ENCODE data around the gene TWIST2. TPM values are rescaled to one million over a fixed set of nuclear protein-coding genes. Genes with fewer than 3 reads are reported as not detected.

TWIST2 gene
- polyA plus RNA-seq, 1 donor, result 4.9 TPM

DNA sequence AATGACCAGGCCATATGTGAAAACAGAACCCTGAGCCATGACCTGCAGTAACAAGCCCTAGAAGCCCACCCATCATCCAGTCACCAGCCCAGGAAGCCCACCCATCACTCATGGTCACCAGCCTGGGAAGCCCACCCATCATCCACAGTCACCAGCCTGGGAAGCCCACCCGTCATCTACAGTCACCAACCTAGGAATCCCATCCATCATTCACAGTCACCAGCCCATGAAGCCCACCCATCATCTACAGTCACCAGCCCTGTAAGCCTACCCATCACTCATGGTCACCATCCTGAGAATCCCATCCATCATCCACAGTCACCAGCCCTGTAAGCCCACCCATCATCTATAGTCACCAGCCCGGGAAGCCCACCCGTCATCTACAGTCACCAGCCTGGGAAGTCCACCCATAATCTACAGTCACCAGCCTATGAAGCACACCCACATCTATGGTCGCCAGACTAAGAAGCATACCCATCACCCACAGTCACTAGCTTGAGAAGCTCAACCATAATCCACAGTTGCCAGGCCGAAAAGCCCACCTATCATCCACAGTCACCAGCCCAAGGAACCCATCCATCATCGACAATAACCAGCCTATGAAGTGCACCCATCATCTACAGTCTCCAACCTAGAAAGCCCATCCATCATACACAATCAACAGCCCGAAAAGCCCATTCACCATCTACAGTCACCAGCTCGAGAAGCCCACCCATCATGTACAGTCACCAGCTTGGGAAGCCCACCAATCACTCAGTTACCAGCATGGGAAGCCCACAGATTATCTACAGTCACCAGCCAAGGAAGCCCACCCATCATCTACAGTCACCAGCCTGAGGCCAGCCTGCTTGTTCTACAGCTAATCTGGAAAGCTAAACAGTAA, 91.9 kb downstream of the TWIST2 start:
- Histone ChIP-seq H3K36me3 (ENCODE audit: control insufficient read depth, insufficient read depth, low read length) (no peaks in the 10 kb centered on the region), H3K4me3 (ENCODE audit: low read length) (no peak overlapping the region), H3K4me1 (ENCODE audit: control insufficient read depth, insufficient read depth, low read length) (no peaks in the 10 kb centered on the region), H3K9me3 (ENCODE audit: control insufficient read depth, low read depth, low read length) (no peaks in the 10 kb centered on the region), H3K27me3 (ENCODE audit: control insufficient read depth, insufficient read depth, low read length) (no peaks in the 10 kb centered on the region), H3K27ac (ENCODE audit: low read length) (no peak overlapping the region)
- no CpG with 5 or more reads among the region's 8 CpGs for WGBS (ENCODE audit: insufficient coverage, low lambda C conversion rate)
- no peak for DNase-seq

DNA sequence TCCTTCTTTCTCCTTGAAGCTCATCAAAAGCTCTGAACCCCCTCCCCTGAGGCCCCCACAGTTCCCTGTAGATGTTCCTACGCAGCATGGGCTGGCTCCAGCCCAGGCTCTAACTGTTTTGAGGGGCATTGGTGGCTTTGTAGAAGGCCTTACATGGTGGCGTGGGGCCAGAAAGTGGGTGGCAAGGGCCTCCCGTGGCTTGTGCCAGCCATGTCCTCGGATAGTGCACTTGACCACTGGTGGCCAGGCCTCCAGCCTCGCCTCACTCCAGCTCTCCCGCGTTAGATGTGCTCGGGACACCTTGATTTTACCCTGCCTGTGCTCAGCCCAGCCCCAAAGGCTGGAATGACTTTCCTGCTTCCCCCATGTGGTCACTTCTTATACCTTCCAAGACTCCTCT, 92.9 kb downstream of the TWIST2 start:
- WGBS (ENCODE audit: insufficient coverage, low lambda C conversion rate), result no CpG with 5 or more reads among the region's 8 CpGs
- no peaks in the 10 kb centered on the region for H3K4me1 ChIP-seq (ENCODE audit: control insufficient read depth, insufficient read depth, low read length)
- H3K9me3 ChIP-seq (ENCODE audit: control insufficient read depth, low read depth, low read length), result no peaks in the 10 kb centered on the region
- no peak overlapping the region for H3K27ac ChIP-seq (ENCODE audit: low read length)
- H3K27me3 ChIP-seq (ENCODE audit: control insufficient read depth, insufficient read depth, low read length), result no peaks in the 10 kb centered on the region
- H3K36me3 ChIP-seq (ENCODE audit: control insufficient read depth, insufficient read depth, low read length), result no peaks in the 10 kb centered on the region
- no peak overlapping the region for H3K4me3 ChIP-seq (ENCODE audit: low read length)
- DNase-seq, result no peak

DNA sequence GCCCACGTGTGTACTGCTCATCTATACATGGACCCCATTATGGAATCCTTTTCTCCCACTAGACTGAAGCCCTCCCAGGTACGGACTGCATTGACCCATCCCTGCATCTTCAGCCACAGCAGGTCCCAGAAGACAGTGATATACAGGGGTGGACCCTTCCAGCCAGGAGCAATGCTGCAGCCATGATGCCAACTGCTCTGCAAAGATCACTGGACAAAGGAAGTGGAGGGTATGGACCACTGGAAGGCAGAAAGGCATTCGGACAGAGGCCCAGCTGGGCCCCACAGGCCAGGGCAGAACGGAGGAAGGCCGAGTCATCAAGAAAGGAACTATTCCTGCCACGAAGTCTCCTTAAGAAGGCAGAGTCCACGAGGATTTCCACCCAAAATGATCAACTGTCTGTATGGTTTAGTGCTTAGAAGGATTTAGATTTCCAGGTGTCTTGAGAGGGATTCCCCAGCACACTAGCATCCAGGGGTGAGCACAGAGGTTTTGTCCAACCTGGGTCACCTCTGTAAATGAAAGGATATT, 93.4 kb downstream of the TWIST2 start:
- H3K36me3 ChIP-seq (ENCODE audit: control insufficient read depth, insufficient read depth, low read length), result no peaks in the 10 kb centered on the region
- no peaks in the 10 kb centered on the region for H3K4me1 ChIP-seq (ENCODE audit: control insufficient read depth, insufficient read depth, low read length)
- H3K4me3 ChIP-seq (ENCODE audit: low read length), result no peak overlapping the region
- no peaks in the 10 kb centered on the region for H3K9me3 ChIP-seq (ENCODE audit: control insufficient read depth, low read depth, low read length)
- DNase-seq, result no peak
- no peak overlapping the region for H3K27ac ChIP-seq (ENCODE audit: low read length)
- no peaks in the 10 kb centered on the region for H3K27me3 ChIP-seq (ENCODE audit: control insufficient read depth, insufficient read depth, low read length)
- no CpG with 5 or more reads among the region's 7 CpGs for WGBS (ENCODE audit: insufficient coverage, low lambda C conversion rate)

DNA sequence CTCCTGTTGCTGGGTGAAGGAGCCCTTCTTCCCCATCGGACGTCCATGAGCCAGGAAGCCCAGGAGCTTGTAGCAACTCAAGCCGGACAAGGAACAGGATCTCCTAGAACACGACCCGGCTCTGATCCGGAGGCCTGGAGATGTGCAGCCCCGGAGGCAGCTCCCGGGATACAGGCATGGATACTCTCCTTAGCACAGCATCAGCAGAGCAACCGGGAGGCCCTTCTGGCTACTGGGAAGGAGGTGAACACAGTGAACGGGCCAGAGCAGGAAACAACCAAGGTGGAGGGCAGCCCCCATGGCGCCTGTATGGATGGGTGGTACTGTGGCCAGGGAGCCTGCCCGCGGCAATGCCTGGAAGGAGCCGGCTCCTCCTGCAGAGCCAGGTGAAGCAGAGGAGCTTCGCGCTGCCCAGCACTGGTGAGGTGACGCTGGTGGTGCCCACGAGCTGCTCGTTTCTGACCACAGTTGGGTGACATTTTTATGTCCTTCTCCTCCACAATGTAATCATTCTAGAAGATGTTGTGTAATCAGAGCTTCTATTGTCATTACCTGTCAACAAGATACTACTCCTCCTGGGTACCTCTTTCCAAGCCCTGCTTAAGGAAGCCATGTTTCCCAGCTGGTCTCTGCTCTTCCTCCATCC, 94.3 kb downstream of the TWIST2 start:
- WGBS (ENCODE audit: insufficient coverage, low lambda C conversion rate), result no CpG with 5 or more reads among the region's 19 CpGs
- no peak overlapping the region for H3K27ac ChIP-seq (ENCODE audit: low read length)
- no peaks in the 10 kb centered on the region for H3K4me1 ChIP-seq (ENCODE audit: control insufficient read depth, insufficient read depth, low read length)
- no peaks in the 10 kb centered on the region for H3K9me3 ChIP-seq (ENCODE audit: control insufficient read depth, low read depth, low read length)
- no peaks in the 10 kb centered on the region for H3K36me3 ChIP-seq (ENCODE audit: control insufficient read depth, insufficient read depth, low read length)
- no peak overlapping the region for H3K4me3 ChIP-seq (ENCODE audit: low read length)
- no peaks in the 10 kb centered on the region for H3K27me3 ChIP-seq (ENCODE audit: control insufficient read depth, insufficient read depth, low read length)
- DNase-seq, result no peak

DNA sequence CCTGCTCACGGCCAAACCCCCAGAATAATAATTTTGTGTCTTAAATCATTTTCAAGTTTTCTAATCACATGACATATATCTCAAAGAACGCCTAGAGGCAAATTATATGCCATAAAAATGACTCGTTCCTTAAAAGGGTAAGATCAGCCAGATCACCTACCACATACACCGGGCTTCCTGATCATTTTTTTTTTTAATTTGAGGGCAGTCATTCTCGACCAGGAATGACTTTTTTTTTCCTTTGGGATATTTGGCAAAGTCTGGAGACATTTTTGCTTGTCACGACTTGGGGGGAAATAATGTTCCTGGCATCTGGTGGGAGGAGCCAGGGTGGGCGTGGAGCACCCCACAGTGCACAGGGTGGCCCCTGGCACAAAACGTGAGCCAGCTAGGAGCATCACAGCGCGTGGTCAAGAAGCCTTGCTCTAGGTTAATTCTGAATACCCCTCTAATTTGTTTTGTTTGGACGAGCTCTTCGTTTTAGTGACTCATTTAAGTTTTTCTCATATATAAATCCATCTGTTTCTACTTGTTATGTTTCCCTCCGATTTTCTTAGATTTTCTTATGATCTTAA, 94.9 kb downstream of the TWIST2 start:
- WGBS (ENCODE audit: insufficient coverage, low lambda C conversion rate), result 60% methylated on average over 3 of the region's 13 CpGs
- H3K27ac ChIP-seq (ENCODE audit: low read length), result no peak overlapping the region
- H3K27me3 ChIP-seq (ENCODE audit: control insufficient read depth, insufficient read depth, low read length), result no peaks in the 10 kb centered on the region
- no peaks in the 10 kb centered on the region for H3K36me3 ChIP-seq (ENCODE audit: control insufficient read depth, insufficient read depth, low read length)
- no peaks in the 10 kb centered on the region for H3K4me1 ChIP-seq (ENCODE audit: control insufficient read depth, insufficient read depth, low read length)
- no peak for DNase-seq
- H3K4me3 ChIP-seq (ENCODE audit: low read length), result no peak overlapping the region
- H3K9me3 ChIP-seq (ENCODE audit: control insufficient read depth, low read depth, low read length), result no peaks in the 10 kb centered on the region

GRCh38 chr2:238943338-238944067, 95.6 kb downstream of the TWIST2 start:
- DNase-seq, result no peak
- WGBS (ENCODE audit: insufficient coverage, low lambda C conversion rate), result no CpG with 5 or more reads among the region's 14 CpGs
- no peaks in the 10 kb centered on the region for H3K9me3 ChIP-seq (ENCODE audit: control insufficient read depth, low read depth, low read length)
- H3K4me1 ChIP-seq (ENCODE audit: control insufficient read depth, insufficient read depth, low read length), result no peaks in the 10 kb centered on the region
- no peaks in the 10 kb centered on the region for H3K27me3 ChIP-seq (ENCODE audit: control insufficient read depth, insufficient read depth, low read length)
- no peak overlapping the region for H3K4me3 ChIP-seq (ENCODE audit: low read length)
- no peak overlapping the region for H3K27ac ChIP-seq (ENCODE audit: low read length)
- no peaks in the 10 kb centered on the region for H3K36me3 ChIP-seq (ENCODE audit: control insufficient read depth, insufficient read depth, low read length)

DNA sequence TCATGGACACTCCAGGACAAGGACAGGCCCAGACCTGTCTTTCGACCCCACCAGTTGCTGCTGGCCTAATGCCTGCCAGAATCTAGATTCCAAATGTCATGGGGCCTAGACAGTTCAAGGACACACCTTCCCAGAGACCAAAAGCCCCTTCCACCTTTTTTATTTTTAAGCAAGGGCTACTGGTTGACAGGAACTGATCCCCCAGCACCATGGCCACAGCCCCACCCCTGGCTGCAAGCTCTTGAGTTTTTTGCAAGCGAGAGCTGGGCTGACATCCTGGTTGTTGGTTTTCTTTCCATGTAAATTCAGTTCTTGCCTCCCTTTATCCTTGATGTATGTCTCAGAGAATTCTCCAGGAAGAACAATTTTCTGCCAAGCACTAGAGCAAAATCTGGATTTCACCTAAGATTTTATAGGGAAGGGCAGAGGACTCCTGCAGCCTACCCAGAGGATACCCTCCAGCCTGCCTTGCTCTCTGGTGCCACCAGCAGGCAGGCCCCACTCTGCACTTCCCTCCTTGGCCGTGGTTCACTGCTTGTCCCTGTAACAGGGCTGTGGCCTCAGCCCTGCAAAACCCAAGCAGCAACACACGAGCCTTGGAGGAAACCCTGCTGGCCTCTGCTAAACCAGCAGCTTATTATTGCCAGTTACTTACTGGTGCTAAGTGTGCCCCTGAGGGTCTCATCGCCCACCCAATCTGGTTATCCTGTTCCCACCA, 97.7 kb downstream of the TWIST2 start:
- no peaks in the 10 kb centered on the region for H3K36me3 ChIP-seq (ENCODE audit: control insufficient read depth, insufficient read depth, low read length)
- H3K27ac ChIP-seq (ENCODE audit: low read length), result no peak overlapping the region
- DNase-seq, result no peak
- no peaks in the 10 kb centered on the region for H3K9me3 ChIP-seq (ENCODE audit: control insufficient read depth, low read depth, low read length)
- H3K4me3 ChIP-seq (ENCODE audit: low read length), result no peak overlapping the region
- WGBS (ENCODE audit: insufficient coverage, low lambda C conversion rate), result no CpG with 5 or more reads among the region's 5 CpGs
- H3K27me3 ChIP-seq (ENCODE audit: control insufficient read depth, insufficient read depth, low read length), result no peaks in the 10 kb centered on the region
- no peaks in the 10 kb centered on the region for H3K4me1 ChIP-seq (ENCODE audit: control insufficient read depth, insufficient read depth, low read length)

DNA sequence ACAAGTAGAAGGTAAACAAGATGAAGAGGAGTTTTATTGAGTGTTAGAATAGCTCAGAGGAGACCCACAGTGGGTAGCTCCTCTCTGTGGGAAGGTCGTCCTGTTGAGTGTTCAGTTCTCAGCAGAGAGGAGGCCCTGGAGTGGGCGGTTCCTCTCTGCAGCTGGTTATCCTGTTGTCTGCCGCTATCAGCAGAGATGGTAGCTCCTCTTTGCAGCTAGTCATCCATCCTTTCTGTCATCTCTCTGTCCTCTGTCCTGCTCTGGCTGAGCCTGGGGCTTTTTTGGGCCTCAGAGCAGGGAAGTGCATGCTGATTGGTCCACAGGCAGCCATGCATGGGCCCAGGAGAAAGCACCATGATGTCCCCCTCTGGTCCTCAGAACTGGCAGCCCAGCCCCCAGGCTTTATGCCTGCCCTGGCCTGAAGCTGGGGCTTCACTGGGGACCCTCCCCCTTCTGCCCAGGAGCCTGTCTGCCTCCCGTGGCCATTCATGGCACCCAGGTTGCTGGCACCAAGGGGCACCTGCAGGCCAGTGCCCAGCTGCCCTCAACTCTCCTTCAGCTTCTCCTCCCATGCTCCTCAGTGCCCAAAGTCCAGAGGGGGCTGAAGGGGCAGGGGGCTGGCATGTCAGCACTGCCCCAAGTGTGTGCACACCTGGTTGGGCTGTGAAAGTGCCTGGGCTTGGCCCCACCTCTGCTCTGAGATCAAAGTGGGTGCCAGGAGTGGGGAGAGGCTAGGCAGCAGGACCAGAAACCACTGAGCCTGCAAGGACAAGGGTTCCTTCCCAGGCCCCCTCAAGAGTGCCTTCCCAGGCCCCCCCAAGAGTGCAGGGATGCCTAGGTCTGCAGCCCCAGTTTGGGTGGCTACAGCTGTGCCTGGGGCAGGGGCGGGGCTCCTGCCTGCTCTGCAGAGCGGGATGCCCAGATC, 98.7 kb downstream of the TWIST2 start:
- H3K4me1 ChIP-seq (ENCODE audit: control insufficient read depth, insufficient read depth, low read length), result no peaks in the 10 kb centered on the region
- no CpG with 5 or more reads among the region's 6 CpGs for WGBS (ENCODE audit: insufficient coverage, low lambda C conversion rate)
- no peaks in the 10 kb centered on the region for H3K36me3 ChIP-seq (ENCODE audit: control insufficient read depth, insufficient read depth, low read length)
- no peak overlapping the region for H3K4me3 ChIP-seq (ENCODE audit: low read length)
- no peak overlapping the region for H3K27ac ChIP-seq (ENCODE audit: low read length)
- H3K9me3 ChIP-seq (ENCODE audit: control insufficient read depth, low read depth, low read length), result no peaks in the 10 kb centered on the region
- no peak for DNase-seq
- H3K27me3 ChIP-seq (ENCODE audit: control insufficient read depth, insufficient read depth, low read length), result no peaks in the 10 kb centered on the region

DNA sequence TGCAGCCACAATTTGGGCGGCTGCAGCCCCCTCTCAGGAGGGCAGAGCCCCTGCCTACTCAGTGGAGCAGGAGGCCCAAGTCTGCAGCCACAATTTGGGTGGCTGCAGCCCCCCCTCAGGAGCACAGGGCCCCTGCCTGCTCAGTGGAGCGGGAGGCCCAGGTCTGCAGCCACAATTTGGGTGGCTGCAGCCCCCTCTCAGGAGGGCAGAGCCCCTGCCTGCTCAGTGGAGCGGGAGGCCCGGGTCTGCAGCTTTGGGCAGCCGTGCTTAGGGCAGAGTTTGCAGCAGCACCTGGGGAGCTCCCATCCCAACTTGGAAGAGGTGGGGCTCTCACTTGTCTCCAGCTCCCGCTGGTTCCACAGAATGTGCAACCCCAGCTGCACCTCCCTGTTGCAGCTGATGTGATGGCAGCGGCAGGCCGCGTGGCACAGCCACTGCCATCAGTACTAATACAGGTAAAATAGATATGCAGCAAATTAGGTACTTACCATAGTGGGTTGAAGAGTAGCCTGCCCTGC, 99.4 kb downstream of the TWIST2 start:
- Histone ChIP-seq H3K4me3 (ENCODE audit: low read length) (no peak overlapping the region), H3K9me3 (ENCODE audit: control insufficient read depth, low read depth, low read length) (no peaks in the 10 kb centered on the region), H3K36me3 (ENCODE audit: control insufficient read depth, insufficient read depth, low read length) (no peaks in the 10 kb centered on the region), H3K27me3 (ENCODE audit: control insufficient read depth, insufficient read depth, low read length) (no peaks in the 10 kb centered on the region), H3K4me1 (ENCODE audit: control insufficient read depth, insufficient read depth, low read length) (no peaks in the 10 kb centered on the region), H3K27ac (ENCODE audit: low read length) (no peak overlapping the region)
- no peak for DNase-seq
- no CpG with 5 or more reads among the region's 9 CpGs for WGBS (ENCODE audit: insufficient coverage, low lambda C conversion rate)
